Tibial nerve (tissue), 4 donors: ENCODE measurements around the gene C5orf63. TPM values are rescaled to one million over a fixed set of nuclear protein-coding genes. Genes with fewer than 3 reads are reported as not detected.

ENCODE experiments used
- DNase-seq, 2 donors: peaks; one replicate each; pipeline ENCODE4 v3.0.0-alpha.2; 2019; ENCODE audit warnings: low spot score in 2 of 2
- H3K27ac ChIP-seq, 4 donors: fragments of 200-600 bp; sonication (generic) in 3 of 4; one replicate each; pipeline ENCODE4 v1.5.1; 2017 to 2019; ENCODE audit warnings: mild to moderate bottlenecking in 1 of 4
- H3K27me3 ChIP-seq, 2 donors: fragments of 200-600 bp; sonication (generic) in 1 of 2; one replicate each; pipeline versions ENCODE4 v1.5.1 to v1.6.0; 2017 to 2019
- H3K36me3 ChIP-seq, 3 donors: fragments of 200-600 bp; sonication (generic); one replicate each; pipeline ENCODE4 v1.5.1; 2018 to 2019
- H3K4me1 ChIP-seq, 4 donors: fragments of 200-600 bp; sonication (generic) in 3 of 4; one replicate each; pipeline ENCODE4 v1.5.1; 2017 to 2019
- H3K4me3 ChIP-seq, 4 donors: fragments of 200-600 bp; sonication (generic) in 3 of 4; one replicate each; pipeline ENCODE4 v1.5.1; 2017 to 2019; ENCODE audit warnings: mild to moderate bottlenecking in 1 of 4, moderate library complexity in 1 of 4
- H3K9me3 ChIP-seq, 4 donors: fragments of 200-600 bp; sonication (generic) in 3 of 4; one replicate each; pipeline ENCODE4 v1.5.1; 2017 to 2019
- EP300 ChIP-seq, 2 donors: sonication (generic); formaldehyde crosslinking; IDR thresholded peaks; one replicate each; pipeline ENCODE4 v1.6.1; 2017; ENCODE audit warnings: antibody characterized with exemption in 2 of 2, mild to moderate bottlenecking in 1 of 2
- POLR2A ChIP-seq, 2 donors: fragments of 450-650 bp; IDR thresholded peaks; one replicate each; pipeline ENCODE4 v1.6.1; 2017; ENCODE audit warnings: antibody characterized with exemption in 2 of 2, mild to moderate bottlenecking in 2 of 2, moderate library complexity in 2 of 2
- WGBS, 2 donors: methylation state at CpG; one replicate each; pipeline ENCODE4 v1.1.5; 2018; 5-methylcytosine and 5-hydroxymethylcytosine counted together
- total RNA-seq, 4 donors: library from RNA; depleted of rRNA; stranded (reverse); fragments of >200 nt; gene quantifications; one replicate each; pipeline ENCODE4 v1.1.0, GENCODE V29; 2016
- TF ChIP-seq, protein P1 (sequence below), 5 experiments: fragments of 200-600 bp in 3 of 5; fragments of 450-650 bp in 2 of 5; sonication (generic) in 3 of 5; IDR thresholded peaks; one replicate each; pipeline ENCODE4 v1.5.1; 2016 to 2019; ENCODE audit warnings: antibody characterized with exemption in 5 of 5, mild to moderate bottlenecking in 3 of 5, moderate library complexity in 2 of 5

The C5orf63 gene
- total RNA-seq, 4 donors from 2014 or later = 1.0 to 7.2 (median 2.0) TPM

GRCh38 chr5:127092690-127093089, 19.4 kb upstream of the C5orf63 start:
- H3K9me3 ChIP-seq = no peaks in the 10 kb centered on the region
- 72 to 73% methylated on average over 3 of the region's 3 CpGs for WGBS, 2 donors
- H3K36me3 ChIP-seq = no peaks in the 10 kb centered on the region
- TF ChIP-seq, protein P1, sequence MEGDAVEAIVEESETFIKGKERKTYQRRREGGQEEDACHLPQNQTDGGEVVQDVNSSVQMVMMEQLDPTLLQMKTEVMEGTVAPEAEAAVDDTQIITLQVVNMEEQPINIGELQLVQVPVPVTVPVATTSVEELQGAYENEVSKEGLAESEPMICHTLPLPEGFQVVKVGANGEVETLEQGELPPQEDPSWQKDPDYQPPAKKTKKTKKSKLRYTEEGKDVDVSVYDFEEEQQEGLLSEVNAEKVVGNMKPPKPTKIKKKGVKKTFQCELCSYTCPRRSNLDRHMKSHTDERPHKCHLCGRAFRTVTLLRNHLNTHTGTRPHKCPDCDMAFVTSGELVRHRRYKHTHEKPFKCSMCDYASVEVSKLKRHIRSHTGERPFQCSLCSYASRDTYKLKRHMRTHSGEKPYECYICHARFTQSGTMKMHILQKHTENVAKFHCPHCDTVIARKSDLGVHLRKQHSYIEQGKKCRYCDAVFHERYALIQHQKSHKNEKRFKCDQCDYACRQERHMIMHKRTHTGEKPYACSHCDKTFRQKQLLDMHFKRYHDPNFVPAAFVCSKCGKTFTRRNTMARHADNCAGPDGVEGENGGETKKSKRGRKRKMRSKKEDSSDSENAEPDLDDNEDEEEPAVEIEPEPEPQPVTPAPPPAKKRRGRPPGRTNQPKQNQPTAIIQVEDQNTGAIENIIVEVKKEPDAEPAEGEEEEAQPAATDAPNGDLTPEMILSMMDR (IDR thresholded peaks at IDR 0.05) = no peak
- TF ChIP-seq EP300 (IDR thresholded peaks at IDR 0.05) (no peak), POLR2A (IDR thresholded peaks at IDR 0.05) (no peak)
- DNase-seq = no peak
- H3K27me3 ChIP-seq = no peaks in the 10 kb centered on the region
- no peak overlapping the region for H3K4me3 ChIP-seq
- H3K4me1 ChIP-seq = no peaks in the 10 kb centered on the region
- no peak overlapping the region for H3K27ac ChIP-seq

- H3K9me3 ChIP-seq = no peaks in the 10 kb centered on the region
- H3K36me3 ChIP-seq = no peaks in the 10 kb centered on the region
- H3K4me1 ChIP-seq = no peaks in the 10 kb centered on the region
- no peak overlapping the region for H3K27ac ChIP-seq
- no peak for DNase-seq
- no peak for TF ChIP-seq EP300 (IDR thresholded peaks at IDR 0.05)
- H3K4me3 ChIP-seq = no peak overlapping the region
- no peaks in the 10 kb centered on the region for H3K27me3 ChIP-seq
These were observed 15.9 kb upstream of the C5orf63 start for GRCh38 chr5:127089191-127089590.

DNA sequence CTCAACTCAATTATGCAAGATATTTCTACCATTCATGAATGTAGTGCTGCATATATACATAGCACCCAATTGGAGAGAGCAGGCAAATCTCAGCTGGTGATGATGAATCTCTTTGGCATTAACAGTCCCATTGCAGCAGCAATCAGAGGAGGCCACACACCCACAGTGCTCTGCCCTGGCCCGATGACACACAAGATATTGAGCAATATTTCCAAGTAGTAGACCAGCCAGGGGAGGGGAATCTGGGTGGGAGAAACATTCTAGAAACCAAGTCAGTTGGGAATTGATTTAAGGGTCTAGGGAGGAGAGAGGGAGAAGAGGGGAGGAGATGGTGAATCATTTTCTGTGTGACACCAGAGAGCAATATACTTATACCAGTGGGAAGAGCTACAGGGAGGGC, 14.9 kb upstream of the C5orf63 start:
- DNase-seq = no peak
- H3K36me3 ChIP-seq = no peaks in the 10 kb centered on the region
- 62 to 67% methylated on average over 1 of the region's 1 CpG for WGBS, 2 donors
- no peaks in the 10 kb centered on the region for H3K4me1 ChIP-seq
- no peak overlapping the region for H3K4me3 ChIP-seq
- no peaks in the 10 kb centered on the region for H3K9me3 ChIP-seq
- H3K27me3 ChIP-seq = no peaks in the 10 kb centered on the region
- TF ChIP-seq POLR2A (IDR thresholded peaks at IDR 0.05) (no peak), EP300 (IDR thresholded peaks at IDR 0.05) (no peak)
- TF ChIP-seq, protein P1 (IDR thresholded peaks at IDR 0.05) = no peak
- H3K27ac ChIP-seq = no peak overlapping the region

DNA sequence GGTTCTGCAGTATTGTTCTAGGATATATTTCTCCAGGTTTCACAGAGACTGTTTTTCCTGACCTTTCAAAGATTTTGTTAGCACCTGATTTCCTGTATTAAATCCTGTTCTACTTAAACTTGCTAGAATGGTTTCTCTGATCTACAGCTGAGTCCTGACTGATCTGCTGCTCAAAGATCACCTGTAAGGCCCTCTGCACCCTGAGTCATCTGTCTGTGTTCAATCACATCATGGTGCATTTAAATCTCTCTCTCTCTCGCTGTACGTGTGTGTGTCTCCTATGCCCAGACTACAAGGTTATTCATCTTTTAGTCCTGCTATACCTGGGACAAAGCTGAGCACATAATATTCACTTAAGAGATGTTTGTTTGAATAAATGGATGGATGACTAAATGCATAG, 13.3 kb upstream of the C5orf63 start:
- 91 to 94% methylated on average over 2 of the region's 2 CpGs for WGBS, 2 donors
- no peaks in the 10 kb centered on the region for H3K27me3 ChIP-seq
- TF ChIP-seq POLR2A (IDR thresholded peaks at IDR 0.05) = no peak
- TF ChIP-seq, protein P1 (IDR thresholded peaks at IDR 0.05) = no peak
- no peak for TF ChIP-seq EP300 (IDR thresholded peaks at IDR 0.05)

DNA sequence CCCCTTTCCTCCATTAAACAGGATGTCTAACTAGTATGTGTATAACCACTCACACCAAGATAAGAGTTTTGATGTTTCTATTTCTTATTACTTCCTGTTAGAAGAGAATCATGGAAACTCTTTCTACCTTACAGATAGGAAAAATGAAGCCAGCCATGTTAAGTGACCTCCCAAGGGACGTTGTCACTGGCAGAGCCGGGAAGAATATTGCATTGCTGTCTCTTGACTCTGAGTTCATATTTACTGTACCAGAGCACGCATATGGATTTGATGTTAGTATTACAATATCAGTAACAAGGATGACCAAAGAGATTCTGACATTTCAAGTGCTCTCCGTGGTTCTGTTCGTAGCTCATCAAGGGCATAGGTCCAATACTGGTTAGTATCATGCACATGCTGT, 12.5 kb upstream of the C5orf63 start:
- TF ChIP-seq EP300 (IDR thresholded peaks at IDR 0.05) (no peak), POLR2A (IDR thresholded peaks at IDR 0.05) (no peak)
- TF ChIP-seq, protein P1 (IDR thresholded peaks at IDR 0.05) = no peak
- no peaks in the 10 kb centered on the region for H3K9me3 ChIP-seq
- H3K4me3 ChIP-seq = no peak overlapping the region
- 66 to 68% methylated on average over 5 of the region's 5 CpGs for WGBS, 2 donors
- DNase-seq = no peak
- H3K27me3 ChIP-seq = no peaks in the 10 kb centered on the region
- no peaks in the 10 kb centered on the region for H3K4me1 ChIP-seq
- no peak overlapping the region for H3K27ac ChIP-seq
- no peaks in the 10 kb centered on the region for H3K36me3 ChIP-seq

More for the DNA sequence above, 13.3 kb upstream of the C5orf63 start:
- Histone ChIP-seq H3K36me3 (no peaks in the 10 kb centered on the region), H3K4me1 (no peaks in the 10 kb centered on the region), H3K27ac (no peak overlapping the region), H3K4me3 (no peak overlapping the region), H3K9me3 (no peaks in the 10 kb centered on the region)
- no peak for DNase-seq

DNA sequence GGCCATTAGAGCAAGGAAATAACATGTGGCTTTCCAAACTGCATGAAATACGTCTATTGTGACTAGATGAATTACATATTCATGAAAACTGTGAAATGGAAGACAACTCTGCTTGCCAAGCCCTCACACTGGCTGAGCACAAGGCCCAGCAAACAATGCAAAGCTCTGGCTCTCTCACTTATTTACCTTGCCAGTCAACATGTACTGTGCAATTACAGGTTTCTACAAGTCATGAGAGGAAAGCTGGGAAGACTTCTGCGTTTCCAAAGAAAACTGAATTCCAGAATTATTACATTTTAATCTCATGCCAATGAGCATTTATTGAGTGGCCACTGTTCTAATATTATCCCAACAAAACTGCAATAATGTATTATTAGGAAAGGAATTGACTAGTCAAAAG, 12.1 kb upstream of the C5orf63 start:
- DNase-seq = no peak
- 39 to 54% methylated on average over 2 of the region's 2 CpGs for WGBS, 2 donors
- no peak for TF ChIP-seq EP300 (IDR thresholded peaks at IDR 0.05)
- TF ChIP-seq POLR2A (IDR thresholded peaks at IDR 0.05) = no peak
- TF ChIP-seq, protein P1 (IDR thresholded peaks at IDR 0.05) = no peak
- Histone ChIP-seq H3K27me3 (no peaks in the 10 kb centered on the region), H3K36me3 (no peaks in the 10 kb centered on the region), H3K4me3 (no peak overlapping the region), H3K4me1 (no peaks in the 10 kb centered on the region), H3K27ac (no peak overlapping the region), H3K9me3 (no peaks in the 10 kb centered on the region)
